ENCODE data around the gene ZDHHC18. TPM values are rescaled to one million over a fixed set of nuclear protein-coding genes. Genes with fewer than 3 reads are reported as not detected.
"Not testable (repeated sequence)": the region's sequence is repeated elsewhere in the genome, so short reads cannot be mapped to it uniquely, and the experiment has no call there.

ZDHHC18 gene
- polyA plus RNA-seq, 2 donors = 14.4 to 15.0 TPM

DNA sequence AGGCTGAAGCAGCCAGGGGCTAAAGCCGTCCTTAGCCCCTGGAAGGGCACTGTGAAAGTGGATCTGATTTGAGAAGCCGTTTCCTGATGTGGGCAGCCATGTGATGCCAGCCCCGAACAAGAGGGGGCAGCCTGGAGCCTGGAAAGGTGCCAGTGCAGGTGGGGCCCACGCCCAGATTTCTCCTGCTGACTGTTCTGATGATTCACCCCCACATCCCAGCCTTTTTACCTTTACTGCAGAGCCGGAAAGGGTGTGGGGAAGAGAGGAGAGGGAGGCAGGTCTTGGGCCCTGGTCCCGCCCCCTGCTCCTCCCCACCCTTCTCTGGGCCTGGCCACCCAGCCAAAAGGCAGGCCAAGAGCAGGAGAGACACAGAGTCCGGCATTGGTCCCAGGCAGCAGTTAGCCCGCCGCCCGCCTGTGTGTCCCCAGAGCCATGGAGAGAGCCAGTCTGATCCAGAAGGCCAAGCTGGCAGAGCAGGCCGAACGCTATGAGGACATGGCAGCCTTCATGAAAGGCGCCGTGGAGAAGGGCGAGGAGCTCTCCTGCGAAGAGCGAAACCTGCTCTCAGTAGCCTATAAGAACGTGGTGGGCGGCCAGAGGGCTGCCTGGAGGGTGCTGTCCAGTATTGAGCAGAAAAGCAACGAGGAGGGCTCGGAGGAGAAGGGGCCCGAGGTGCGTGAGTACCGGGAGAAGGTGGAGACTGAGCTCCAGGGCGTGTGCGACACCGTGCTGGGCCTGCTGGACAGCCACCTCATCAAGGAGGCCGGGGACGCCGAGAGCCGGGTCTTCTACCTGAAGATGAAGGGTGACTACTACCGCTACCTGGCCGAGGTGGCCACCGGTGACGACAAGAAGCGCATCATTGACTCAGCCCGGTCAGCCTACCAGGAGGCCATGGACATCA is 36.5 kb downstream of the ZDHHC18 start, which contains the start of gene SFN:
Gene SFN (plus strand): TSS at position 369 of the 904 bp plus-strand sequence. CDS start 64 bp downstream, at position 433.
- Histone ChIP-seq H3K27ac (ENCODE audit: low read depth in 2 of 2, low read length in 1 of 2) (peak within 1 kb of the TSS; percentile 97), H3K4me3 (ENCODE audit: low read depth in 1 of 2, low read length in 2 of 2) (peak within 1 kb of the TSS; percentile 72 to 81), H3K36me3 (ENCODE audit: control insufficient read depth in 2 of 2, insufficient read depth in 2 of 2, low read length in 1 of 2) (no peaks in the 10 kb centered on the region), H3K4me1 (ENCODE audit: control insufficient read depth in 2 of 2, insufficient read depth in 2 of 2, low read length in 1 of 2) (peaks cover 0 to 7% of the 10 kb centered on the region in 2 donors), H3K27me3 (ENCODE audit: control insufficient read depth in 1 of 2, insufficient read depth in 2 of 2, low read length in 2 of 2) (no peaks in the 10 kb centered on the region), H3K9me3 (ENCODE audit: control insufficient read depth in 2 of 2, insufficient read depth in 1 of 2, low read depth in 1 of 2, low read length in 1 of 2) (no peaks in the 10 kb centered on the region)
- 49 to 54% methylated on average over 37 of the region's 37 CpGs for WGBS, 2 donors

DNA sequence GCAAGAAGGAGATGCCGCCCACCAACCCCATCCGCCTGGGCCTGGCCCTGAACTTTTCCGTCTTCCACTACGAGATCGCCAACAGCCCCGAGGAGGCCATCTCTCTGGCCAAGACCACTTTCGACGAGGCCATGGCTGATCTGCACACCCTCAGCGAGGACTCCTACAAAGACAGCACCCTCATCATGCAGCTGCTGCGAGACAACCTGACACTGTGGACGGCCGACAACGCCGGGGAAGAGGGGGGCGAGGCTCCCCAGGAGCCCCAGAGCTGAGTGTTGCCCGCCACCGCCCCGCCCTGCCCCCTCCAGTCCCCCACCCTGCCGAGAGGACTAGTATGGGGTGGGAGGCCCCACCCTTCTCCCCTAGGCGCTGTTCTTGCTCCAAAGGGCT is 37.2 kb downstream of the ZDHHC18 start:
- H3K36me3 ChIP-seq (ENCODE audit: control insufficient read depth in 2 of 2, insufficient read depth in 2 of 2, low read length in 1 of 2) = no peaks in the 10 kb centered on the region
- H3K4me1 ChIP-seq (ENCODE audit: control insufficient read depth in 2 of 2, insufficient read depth in 2 of 2, low read length in 1 of 2) = peaks cover 0 to 7% of the 10 kb centered on the region in 2 donors
- no peaks in the 10 kb centered on the region for H3K9me3 ChIP-seq (ENCODE audit: control insufficient read depth in 2 of 2, insufficient read depth in 1 of 2, low read depth in 1 of 2, low read length in 1 of 2)
- 39 to 45% methylated on average over 19 to 20 of the region's 20 CpGs for WGBS, 2 donors
- peak overlapping the region; percentile 72 to 81 for H3K4me3 ChIP-seq (ENCODE audit: low read depth in 1 of 2, low read length in 2 of 2)
- H3K27me3 ChIP-seq (ENCODE audit: control insufficient read depth in 1 of 2, insufficient read depth in 2 of 2, low read length in 2 of 2) = no peaks in the 10 kb centered on the region
- H3K27ac ChIP-seq (ENCODE audit: low read depth in 2 of 2, low read length in 1 of 2) = peak overlapping the region; percentile 95 to 97

- peak overlapping the region; percentile 72 to 81 for H3K4me3 ChIP-seq (ENCODE audit: low read depth in 1 of 2, low read length in 2 of 2)
- no peaks in the 10 kb centered on the region for H3K36me3 ChIP-seq (ENCODE audit: control insufficient read depth in 2 of 2, insufficient read depth in 2 of 2, low read length in 1 of 2)
- H3K27me3 ChIP-seq (ENCODE audit: control insufficient read depth in 1 of 2, insufficient read depth in 2 of 2, low read length in 2 of 2) = no peaks in the 10 kb centered on the region
- H3K4me1 ChIP-seq (ENCODE audit: control insufficient read depth in 2 of 2, insufficient read depth in 2 of 2, low read length in 1 of 2) = no peaks in the 10 kb centered on the region
- peak overlapping the region; percentile 95 to 97 for H3K27ac ChIP-seq (ENCODE audit: low read depth in 2 of 2, low read length in 1 of 2)
- 0% methylated on average over 75 of the region's 75 CpGs for WGBS, 2 donors
- no peaks in the 10 kb centered on the region for H3K9me3 ChIP-seq (ENCODE audit: control insufficient read depth in 2 of 2, insufficient read depth in 1 of 2, low read depth in 1 of 2, low read length in 1 of 2)
Measured at GRCh38 chr1:26864610-26865480, 38.4 kb downstream of the ZDHHC18 start.

- not testable (repeated sequence) for H3K27ac ChIP-seq (ENCODE audit: low read depth in 2 of 2, low read length in 1 of 2)
- 73 to 84% methylated on average over 2 of the region's 2 CpGs for WGBS, 2 donors
Measured at GRCh38 chr1:26873097-26873496, 46.6 kb downstream of the ZDHHC18 start.

GRCh38 chr1:26874896-26875295 is 48.4 kb downstream of the ZDHHC18 start:
- Histone ChIP-seq H3K27me3 (ENCODE audit: control insufficient read depth in 1 of 2, insufficient read depth in 2 of 2, low read length in 2 of 2) (no peaks in the 10 kb centered on the region), H3K9me3 (ENCODE audit: control insufficient read depth in 2 of 2, insufficient read depth in 1 of 2, low read depth in 1 of 2, low read length in 1 of 2) (no peaks in the 10 kb centered on the region), H3K4me3 (ENCODE audit: low read depth in 1 of 2, low read length in 2 of 2) (no peak overlapping the region), H3K27ac (ENCODE audit: low read depth in 2 of 2, low read length in 1 of 2) (no peak overlapping the region), H3K36me3 (ENCODE audit: control insufficient read depth in 2 of 2, insufficient read depth in 2 of 2, low read length in 1 of 2) (peaks cover 7% of the 10 kb centered on the region in 2 donors), H3K4me1 (ENCODE audit: control insufficient read depth in 2 of 2, insufficient read depth in 2 of 2, low read length in 1 of 2) (no peaks in the 10 kb centered on the region)
- WGBS, 2 donors = 60 to 78% methylated on average over 4 of the region's 4 CpGs

More at GRCh38 chr1:26873097-26873496, 46.6 kb downstream of the ZDHHC18 start:
- H3K4me1 ChIP-seq (ENCODE audit: control insufficient read depth in 2 of 2, insufficient read depth in 2 of 2, low read length in 1 of 2); H3K4me3 ChIP-seq (ENCODE audit: low read depth in 1 of 2, low read length in 2 of 2); H3K27me3 ChIP-seq (ENCODE audit: control insufficient read depth in 1 of 2, insufficient read depth in 2 of 2, low read length in 2 of 2); H3K9me3 ChIP-seq (ENCODE audit: control insufficient read depth in 2 of 2, insufficient read depth in 1 of 2, low read depth in 1 of 2, low read length in 1 of 2); H3K36me3 ChIP-seq (ENCODE audit: control insufficient read depth in 2 of 2, insufficient read depth in 2 of 2, low read length in 1 of 2): not testable (repeated sequence)

GRCh38 chr1:26877326-26877725 is 50.8 kb downstream of the ZDHHC18 start:
- WGBS, 2 donors = 71 to 75% methylated on average over 2 of the region's 2 CpGs

GRCh38 chr1:26879793-26880192 is 53.3 kb downstream of the ZDHHC18 start:
- Histone ChIP-seq H3K36me3 (ENCODE audit: control insufficient read depth in 2 of 2, insufficient read depth in 2 of 2, low read length in 1 of 2) (peaks cover 13 to 36% of the 10 kb centered on the region in 2 donors), H3K27me3 (ENCODE audit: control insufficient read depth in 1 of 2, insufficient read depth in 2 of 2, low read length in 2 of 2) (no peaks in the 10 kb centered on the region), H3K9me3 (ENCODE audit: control insufficient read depth in 2 of 2, insufficient read depth in 1 of 2, low read depth in 1 of 2, low read length in 1 of 2) (no peaks in the 10 kb centered on the region), H3K27ac (ENCODE audit: low read depth in 2 of 2, low read length in 1 of 2) (no peak overlapping the region), H3K4me3 (ENCODE audit: low read depth in 1 of 2, low read length in 2 of 2) (no peak overlapping the region), H3K4me1 (ENCODE audit: control insufficient read depth in 2 of 2, insufficient read depth in 2 of 2, low read length in 1 of 2) (no peaks in the 10 kb centered on the region)
- 92 to 95% methylated on average over 4 of the region's 4 CpGs for WGBS, 2 donors

More at GRCh38 chr1:26877326-26877725, 50.8 kb downstream of the ZDHHC18 start:
- Histone ChIP-seq H3K9me3 (ENCODE audit: control insufficient read depth in 2 of 2, insufficient read depth in 1 of 2, low read depth in 1 of 2, low read length in 1 of 2) (no peaks in the 10 kb centered on the region), H3K36me3 (ENCODE audit: control insufficient read depth in 2 of 2, insufficient read depth in 2 of 2, low read length in 1 of 2) (peaks cover 8 to 17% of the 10 kb centered on the region in 2 donors), H3K27me3 (ENCODE audit: control insufficient read depth in 1 of 2, insufficient read depth in 2 of 2, low read length in 2 of 2) (no peaks in the 10 kb centered on the region), H3K4me1 (ENCODE audit: control insufficient read depth in 2 of 2, insufficient read depth in 2 of 2, low read length in 1 of 2) (no peaks in the 10 kb centered on the region), H3K4me3 (ENCODE audit: low read depth in 1 of 2, low read length in 2 of 2) (no peak overlapping the region), H3K27ac (ENCODE audit: low read depth in 2 of 2, low read length in 1 of 2) (no peak overlapping the region)

GRCh38 chr1:26881611-26882010 is 55.1 kb downstream of the ZDHHC18 start:
- 85 to 90% methylated on average over 6 of the region's 6 CpGs for WGBS, 2 donors
- not testable (repeated sequence) for H3K4me3 ChIP-seq (ENCODE audit: low read depth in 1 of 2, low read length in 2 of 2); H3K27ac ChIP-seq (ENCODE audit: low read depth in 2 of 2, low read length in 1 of 2); H3K27me3 ChIP-seq (ENCODE audit: control insufficient read depth in 1 of 2, insufficient read depth in 2 of 2, low read length in 2 of 2); H3K4me1 ChIP-seq (ENCODE audit: control insufficient read depth in 2 of 2, insufficient read depth in 2 of 2, low read length in 1 of 2); H3K9me3 ChIP-seq (ENCODE audit: control insufficient read depth in 2 of 2, insufficient read depth in 1 of 2, low read depth in 1 of 2, low read length in 1 of 2)
- peaks cover 13 to 48% of the 10 kb centered on the region in 2 donors for H3K36me3 ChIP-seq (ENCODE audit: control insufficient read depth in 2 of 2, insufficient read depth in 2 of 2, low read length in 1 of 2)

DNA sequence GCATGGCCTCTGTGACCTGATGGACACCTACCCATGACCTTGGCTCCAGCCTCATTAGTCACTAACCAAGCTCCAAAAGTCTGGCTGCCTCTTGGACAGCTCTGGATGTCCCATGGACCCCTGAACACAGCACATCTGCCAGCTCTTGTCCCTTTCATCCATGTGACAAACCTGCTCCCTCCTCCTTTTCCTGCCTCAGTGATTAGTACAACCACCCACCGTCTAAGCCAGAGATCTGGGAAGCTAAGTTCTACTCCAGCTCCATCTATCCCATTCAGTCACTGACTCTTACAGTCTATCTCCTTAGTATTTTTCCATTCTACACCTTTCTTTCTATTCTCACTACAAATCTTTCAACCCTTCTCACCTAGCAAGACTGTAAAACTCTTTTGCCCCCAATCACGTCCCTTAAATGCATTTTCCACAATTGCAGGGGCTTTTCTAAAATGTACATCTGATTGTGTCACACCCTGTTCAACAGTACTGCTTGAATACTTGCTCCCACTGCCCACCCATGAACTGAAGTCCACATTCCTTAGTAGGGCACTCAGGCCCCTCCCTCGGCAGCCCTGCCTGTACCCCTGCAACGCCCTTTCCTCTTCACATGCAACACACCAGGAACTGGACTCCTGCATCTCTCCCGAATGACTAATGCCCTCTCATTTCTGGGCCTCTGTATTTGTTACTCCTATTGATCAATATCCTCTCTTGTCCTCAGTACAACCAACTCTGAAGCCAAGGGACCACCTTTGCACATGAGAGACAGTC is 56.4 kb downstream of the ZDHHC18 start:
- H3K9me3 ChIP-seq (ENCODE audit: control insufficient read depth in 2 of 2, insufficient read depth in 1 of 2, low read depth in 1 of 2, low read length in 1 of 2) = no peaks in the 10 kb centered on the region
- 87 to 89% methylated on average over 5 of the region's 5 CpGs for WGBS, 2 donors
- H3K36me3 ChIP-seq (ENCODE audit: control insufficient read depth in 2 of 2, insufficient read depth in 2 of 2, low read length in 1 of 2) = peaks cover 13 to 48% of the 10 kb centered on the region in 2 donors
- no peaks in the 10 kb centered on the region for H3K4me1 ChIP-seq (ENCODE audit: control insufficient read depth in 2 of 2, insufficient read depth in 2 of 2, low read length in 1 of 2)
- no peak overlapping the region for H3K27ac ChIP-seq (ENCODE audit: low read depth in 2 of 2, low read length in 1 of 2)
- H3K4me3 ChIP-seq (ENCODE audit: low read depth in 1 of 2, low read length in 2 of 2) = no peak overlapping the region
- H3K27me3 ChIP-seq (ENCODE audit: control insufficient read depth in 1 of 2, insufficient read depth in 2 of 2, low read length in 2 of 2) = no peaks in the 10 kb centered on the region

All from esophagus (tissue), 2 donors.